Breast epithelium (tissue), 4 donors: Measurements from ENCODE around the gene CD300E. TPM values are rescaled to one million over a fixed set of nuclear protein-coding genes. Genes with fewer than 3 reads are reported as not detected.

Source experiments
- DNase-seq, 2 donors: peaks; one replicate each; pipeline ENCODE4 v3.0.0-alpha.2; 2019; ENCODE audit warnings: low spot score in 2 of 2
- H3K27ac ChIP-seq, 2 donors: fragments of 200-600 bp; sonication (generic) in 1 of 2; one replicate each; pipeline ENCODE4 v1.5.1; 2016 to 2019; ENCODE audit warnings: mild to moderate bottlenecking in 1 of 2
- H3K27me3 ChIP-seq, 2 donors: fragments of 200-600 bp; sonication (generic) in 1 of 2; one replicate each; pipeline versions ENCODE4 v1.5.1 to v1.6.0; 2017 to 2019; ENCODE audit warnings: control low read depth in 1 of 2, mild to moderate bottlenecking in 1 of 2
- H3K36me3 ChIP-seq: fragments of 200-600 bp; one replicate; pipeline ENCODE4 v1.5.1; 2019
- H3K4me1 ChIP-seq, 2 donors: fragments of 200-600 bp; sonication (generic); one replicate each; pipeline ENCODE4 v1.5.1; 2016 to 2019; ENCODE audit warnings: control low read depth in 1 of 2
- H3K4me3 ChIP-seq, 3 donors: fragments of 200-600 bp; sonication (generic); 1 replicate in 2 of 3; 2 replicates in 1 of 3; pipeline ENCODE4 v1.5.1; 2016 to 2019; ENCODE audit warnings: mild to moderate bottlenecking in 3 of 3, moderate library complexity in 2 of 3
- H3K9me3 ChIP-seq, 2 donors: fragments of 200-600 bp; sonication (generic) in 1 of 2; one replicate each; pipeline ENCODE4 v1.5.1; 2016 to 2019; ENCODE audit warnings: control low read depth in 1 of 2
- CTCF ChIP-seq, 3 donors: fragments of 450-650 bp; IDR thresholded peaks; one replicate each; pipeline ENCODE4 v1.5.1; 2016 to 2017; ENCODE audit warnings: antibody characterized with exemption in 3 of 3, mild to moderate bottlenecking in 3 of 3, moderate library complexity in 3 of 3
- POLR2A ChIP-seq: fragments of 450-650 bp; IDR thresholded peaks from one replicate; pipeline ENCODE4 v1.6.1; 2016; ENCODE audit warnings: antibody characterized with exemption, mild to moderate bottlenecking, moderate library complexity
- POLR2AphosphoS5 ChIP-seq, 3 donors: sonication (generic); formaldehyde crosslinking; IDR thresholded peaks; one replicate each; pipeline ENCODE4 v1.6.1; 2017; ENCODE audit warnings: antibody characterized with exemption in 3 of 3
- intact Hi-C: fragments of 100-400 bp; cut with DNase I; formaldehyde crosslinking; loops from one replicate; pipeline ENCODE4 v1.15.1; 2023; ENCODE audit warnings: low total_unique reads
- total RNA-seq, 3 donors: library from RNA; depleted of rRNA; stranded (reverse); fragments of >200 nt; gene quantifications; one replicate each; pipeline ENCODE4 v1.1.0, GENCODE V29; 2016

The CD300E gene
- total RNA-seq, 3 donors from 2014 or later, result under 0.01 to 0.32 (median 0.29) TPM

- Histone ChIP-seq H3K9me3 (no peaks in the 10 kb centered on the region), H3K27me3 (peaks cover 0 to 36% of the 10 kb centered on the region in 2 donors), H3K4me1 (no peaks in the 10 kb centered on the region), H3K27ac (no peak overlapping the region), H3K36me3 (no peaks in the 10 kb centered on the region), H3K4me3 (no peak overlapping the region)
- DNase-seq, result no peak
- TF ChIP-seq POLR2A, result no peak
- no peak for TF ChIP-seq CTCF (IDR thresholded peaks at IDR 0.05)
- no peak for TF ChIP-seq POLR2AphosphoS5 (IDR thresholded peaks at IDR 0.05)
- intact Hi-C loops, result no loop called here
Observed at GRCh38 chr17:74618451-74618850, 5.1 kb downstream of the CD300E start.

- no peaks in the 10 kb centered on the region for H3K4me1 ChIP-seq
- no peak for DNase-seq
- intact Hi-C loops, result no loop called here
- peaks cover 0 to 43% of the 10 kb centered on the region in 2 donors for H3K27me3 ChIP-seq
- no peaks in the 10 kb centered on the region for H3K9me3 ChIP-seq
- H3K27ac ChIP-seq, result no peak overlapping the region
- TF ChIP-seq POLR2AphosphoS5 (IDR thresholded peaks at IDR 0.05) (no peak), CTCF (IDR thresholded peaks at IDR 0.05) (no peak), POLR2A (no peak)
- H3K36me3 ChIP-seq, result no peaks in the 10 kb centered on the region
- H3K4me3 ChIP-seq, result no peak overlapping the region
Observed at GRCh38 chr17:74616696-74617095, 6.8 kb downstream of the CD300E start.

- DNase-seq, result no peak
- TF ChIP-seq CTCF (IDR thresholded peaks at IDR 0.05) (no peak), POLR2A (no peak), POLR2AphosphoS5 (IDR thresholded peaks at IDR 0.05) (no peak)
- no peaks in the 10 kb centered on the region for H3K9me3 ChIP-seq
- intact Hi-C loops, result no loop called here
- no peak overlapping the region for H3K4me3 ChIP-seq
- no peak overlapping the region for H3K27ac ChIP-seq
- no peaks in the 10 kb centered on the region for H3K4me1 ChIP-seq
- peaks cover 0 to 50% of the 10 kb centered on the region in 2 donors for H3K27me3 ChIP-seq
- no peaks in the 10 kb centered on the region for H3K36me3 ChIP-seq
Observed at GRCh38 chr17:74612046-74612445, 11.5 kb downstream of the CD300E start.

- Histone ChIP-seq H3K4me3 (no peak overlapping the region), H3K27ac (no peak overlapping the region), H3K27me3 (peaks cover 0 to 41% of the 10 kb centered on the region in 2 donors), H3K4me1 (no peaks in the 10 kb centered on the region), H3K36me3 (no peaks in the 10 kb centered on the region), H3K9me3 (no peaks in the 10 kb centered on the region)
- intact Hi-C loops, result no loop called here
- no peak for TF ChIP-seq CTCF (IDR thresholded peaks at IDR 0.05)
- no peak for TF ChIP-seq POLR2A
- no peak for TF ChIP-seq POLR2AphosphoS5 (IDR thresholded peaks at IDR 0.05)
- DNase-seq, result no peak
Observed at GRCh38 chr17:74610108-74610507, 13.4 kb downstream of the CD300E start.

- no peaks in the 10 kb centered on the region for H3K4me1 ChIP-seq
- H3K27me3 ChIP-seq, result peaks cover 0 to 25% of the 10 kb centered on the region in 2 donors
- no peak for DNase-seq
- no peaks in the 10 kb centered on the region for H3K9me3 ChIP-seq
- intact Hi-C loops, result no loop called here
- H3K4me3 ChIP-seq, result no peak overlapping the region
- H3K36me3 ChIP-seq, result no peaks in the 10 kb centered on the region
- TF ChIP-seq POLR2A, result no peak
- no peak for TF ChIP-seq POLR2AphosphoS5 (IDR thresholded peaks at IDR 0.05)
- no peak for TF ChIP-seq CTCF (IDR thresholded peaks at IDR 0.05)
- no peak overlapping the region for H3K27ac ChIP-seq
Observed at GRCh38 chr17:74608511-74608910, 15.0 kb downstream of the CD300E start.
